Brain microvascular endothelial cell (primary cell): ENCODE measurements around the gene MROH7.

Experiments used
- DNase-seq: peaks from one replicate; pipeline ENCODE4 v3.0.0-alpha.2; 2020
- H3K27ac ChIP-seq: fragments of 250-450 bp; sonication (Bioruptor Pico); 2 replicates; pipeline ENCODE4 v1.5.1; 2020; ENCODE audit warnings: mild to moderate bottlenecking, moderate library complexity
- H3K27me3 ChIP-seq: fragments of 250-450 bp; sonication (Bioruptor Pico); replicated peaks from 2 replicates; pipeline ENCODE4 v1.5.1; 2020; ENCODE audit warnings: mild to moderate bottlenecking
- H3K36me3 ChIP-seq: fragments of 250-450 bp; sonication (Bioruptor Pico); replicated peaks from 2 replicates; pipeline ENCODE4 v1.5.1; 2020; ENCODE audit warnings: mild to moderate bottlenecking
- H3K4me3 ChIP-seq: 2 replicates; pipeline ENCODE4 v1.5.1; 2011; ENCODE audit warnings: low read depth, mild to moderate bottlenecking, control low read depth, low read length, moderate library complexity
- CTCF ChIP-seq: IDR thresholded peaks from 2 replicates; pipeline ENCODE4 v1.5.1; 2011; ENCODE audit warnings: low read depth, mild to moderate bottlenecking, moderate library complexity, low read length, control low read depth, inconsistent platforms; ENCODE audit errors: missing control alignments
- in situ Hi-C: cut with HindIII; loops from 2 replicates; pipeline ENCODE4 v1.10.0; 2017; ENCODE audit warnings: low sequenced_read_pairs, low pct_ligation_motif_present

The MROH7 gene

GRCh38 chr1:54651608-54652007, 10.0 kb downstream of the MROH7 start:
- Histone ChIP-seq H3K27me3 (no peaks in the 10 kb centered on the region), H3K27ac (no peak overlapping the region), H3K4me3 (no peak overlapping the region), H3K36me3 (no peaks in the 10 kb centered on the region)
- no peak for TF ChIP-seq CTCF
- in situ Hi-C loops: no loop called here
- DNase-seq: no peak

- H3K4me3 ChIP-seq: no peak overlapping the region
- in situ Hi-C loops: no loop called here
- DNase-seq: no peak
- no peaks in the 10 kb centered on the region for H3K27me3 ChIP-seq
- no peak for TF ChIP-seq CTCF
- H3K27ac ChIP-seq: no peak overlapping the region
- no peaks in the 10 kb centered on the region for H3K36me3 ChIP-seq
These were observed 10.6 kb downstream of the MROH7 start for GRCh38 chr1:54652168-54652567.

GRCh38 chr1:54653036-54653435, 11.4 kb downstream of the MROH7 start:
- Histone ChIP-seq H3K27me3 (no peaks in the 10 kb centered on the region), H3K27ac (no peak overlapping the region), H3K36me3 (no peaks in the 10 kb centered on the region), H3K4me3 (no peak overlapping the region)
- DNase-seq: no peak
- no peak for TF ChIP-seq CTCF
- in situ Hi-C loops: no loop called here

GRCh38 chr1:54658164-54658913, 16.8 kb downstream of the MROH7 start:
- no peak for TF ChIP-seq CTCF
- H3K27ac ChIP-seq: no peak overlapping the region
- H3K36me3 ChIP-seq: no peaks in the 10 kb centered on the region
- H3K27me3 ChIP-seq: no peaks in the 10 kb centered on the region
- in situ Hi-C loops: no loop called here
- no peak overlapping the region for H3K4me3 ChIP-seq
- no peak for DNase-seq

- H3K27me3 ChIP-seq: no peaks in the 10 kb centered on the region
These were observed 22.1 kb downstream of the MROH7 start for GRCh38 chr1:54663725-54664124.

More at GRCh38 chr1:54663725-54664124, 22.1 kb downstream of the MROH7 start:
- no peak overlapping the region for H3K27ac ChIP-seq
- H3K4me3 ChIP-seq: no peak overlapping the region
- in situ Hi-C loops: no loop called here
- TF ChIP-seq CTCF: no peak
- no peaks in the 10 kb centered on the region for H3K36me3 ChIP-seq
- DNase-seq: no peak
